Measurements from ENCODE around the gene CBX6. TPM values are rescaled to one million over a fixed set of nuclear protein-coding genes. Genes with fewer than 3 reads are reported as not detected.

CBX6 gene
- total and polyA plus RNA-seq, 3 donors from 2014 or later = 18.7 to 33.1 (median 30.1) TPM

GRCh38 chr22:38834991-38835390, 37.0 kb downstream of the CBX6 start:
- Histone ChIP-seq H3K27ac (no peak overlapping the region), H3K27me3 (no peaks in the 10 kb centered on the region), H3K4me3 (no peak overlapping the region), H3K4me1 (no peaks in the 10 kb centered on the region), H3K9me3 (no peaks in the 10 kb centered on the region), H3K36me3 (ENCODE audit: low read depth, missing control alignments) (no peaks in the 10 kb centered on the region)
- intact Hi-C loops (cut with DNase I; ENCODE audit: low total_unique reads) = no loop called here
- no peak for DNase-seq
- TF ChIP-seq CTCF (IDR thresholded peaks at IDR 0.05) (no peak), POLR2A (IDR thresholded peaks at IDR 0.05) (no peak)
- 94 to 100% methylated on average over 1 to 5 of the region's 5 CpGs for WGBS, 2 donors

- 89 to 90% methylated on average over 13 of the region's 13 CpGs for WGBS, 2 donors
- no peaks in the 10 kb centered on the region for H3K36me3 ChIP-seq (ENCODE audit: low read depth, missing control alignments)
- no peak overlapping the region for H3K27ac ChIP-seq
- no peaks in the 10 kb centered on the region for H3K9me3 ChIP-seq
- TF ChIP-seq POLR2A (IDR thresholded peaks at IDR 0.05) (no peak), CTCF (IDR thresholded peaks at IDR 0.05) (no peak)
- no peaks in the 10 kb centered on the region for H3K4me1 ChIP-seq
- DNase-seq = no peak
- H3K27me3 ChIP-seq = no peaks in the 10 kb centered on the region
- intact Hi-C loops (cut with DNase I; ENCODE audit: low total_unique reads) = no loop called here
- no peak overlapping the region for H3K4me3 ChIP-seq
These were observed 37.6 kb downstream of the CBX6 start for GRCh38 chr22:38834215-38834953.

- intact Hi-C loops (cut with DNase I; ENCODE audit: low total_unique reads) = no loop called here
- Histone ChIP-seq H3K4me1 (no peaks in the 10 kb centered on the region), H3K9me3 (no peaks in the 10 kb centered on the region), H3K27me3 (no peaks in the 10 kb centered on the region), H3K36me3 (ENCODE audit: low read depth, missing control alignments) (no peaks in the 10 kb centered on the region), H3K4me3 (no peak overlapping the region), H3K27ac (no peak overlapping the region)
- no peak for DNase-seq
- 60 to 74% methylated on average over 1 to 3 of the region's 3 CpGs for WGBS, 2 donors
- no peak for TF ChIP-seq CTCF (IDR thresholded peaks at IDR 0.05)
- no peak for TF ChIP-seq POLR2A (IDR thresholded peaks at IDR 0.05)
These were observed 39.0 kb downstream of the CBX6 start for GRCh38 chr22:38833061-38833460.

- Histone ChIP-seq H3K27ac (no peak overlapping the region), H3K4me1 (no peaks in the 10 kb centered on the region), H3K4me3 (no peak overlapping the region), H3K27me3 (no peaks in the 10 kb centered on the region), H3K36me3 (ENCODE audit: low read depth, missing control alignments) (no peaks in the 10 kb centered on the region), H3K9me3 (no peaks in the 10 kb centered on the region)
- TF ChIP-seq POLR2A (IDR thresholded peaks at IDR 0.05) (no peak), CTCF (IDR thresholded peaks at IDR 0.05) (no peak)
- intact Hi-C loops (cut with DNase I; ENCODE audit: low total_unique reads) = no loop called here
- WGBS, 2 donors = 44 to 72% methylated on average over 15 to 30 of the region's 30 CpGs
- peak; percentile 20 for DNase-seq
These were observed 39.7 kb downstream of the CBX6 start for GRCh38 chr22:38832005-38832978.
